HEK293T (cell line): ENCODE results near the gene YWHAB.

Experiments used
- FOXA1 ChIP-seq: fragments of 450-650 bp; IDR thresholded peaks from 2 replicates; pipeline ENCODE4 v1.6.1; 2016; ENCODE audit warnings: mild to moderate bottlenecking
- FOXK2 ChIP-seq: fragments of 450-650 bp; IDR thresholded peaks from 2 replicates; pipeline ENCODE4 v1.6.1; 2016; ENCODE audit warnings: mild to moderate bottlenecking
- FOXM1 ChIP-seq: fragments of 450-650 bp; IDR thresholded peaks from 2 replicates; pipeline ENCODE4 v1.6.1; 2017; ENCODE audit warnings: mild to moderate bottlenecking, borderline replicate concordance
- HDGF ChIP-seq: fragments of 450-650 bp; IDR thresholded peaks from 2 replicates; pipeline ENCODE4 v1.6.1; 2017; ENCODE audit warnings: antibody characterized with exemption, borderline replicate concordance
- NFRKB ChIP-seq: fragments of 450-650 bp; IDR thresholded peaks from 2 replicates; pipeline ENCODE4 v1.6.1; 2016; ENCODE audit warnings: mild to moderate bottlenecking, moderate library complexity
- ZNF384 ChIP-seq: fragments of 450-650 bp; IDR thresholded peaks from 2 replicates; pipeline ENCODE4 v1.6.1; 2016

- TF ChIP-seq HDGF, result no peak
- no peak for TF ChIP-seq ZNF384
- TF ChIP-seq FOXM1, result no peak
- no peak for TF ChIP-seq NFRKB
- no peak for TF ChIP-seq FOXK2
- no peak for TF ChIP-seq FOXA1
Measured at GRCh38 chr20:44943828-44944227, 58.3 kb downstream of the YWHAB start.
